ENCODE results near the gene CDC16. TPM values are rescaled to one million over a fixed set of nuclear protein-coding genes. Genes with fewer than 3 reads are reported as not detected.

The CDC16 gene
- total RNA-seq, 1 donor from 2014 or later = 32.0 TPM

GRCh38 chr13:114284680-114285079, 50.0 kb downstream of the CDC16 start:
- intact Hi-C loops (cut with DNase I) = no loop called here
- DNase-seq (ENCODE audit: low spot score) = no peak

GRCh38 chr13:114285166-114285808, 50.6 kb downstream of the CDC16 start:
- DNase-seq (ENCODE audit: low spot score) = no peak
- intact Hi-C loops (cut with DNase I) = no loop called here

GRCh38 chr13:114286808-114287207, 52.1 kb downstream of the CDC16 start:
- intact Hi-C loops (cut with DNase I) = no loop called here
- no peak for DNase-seq (ENCODE audit: low spot score)

GRCh38 chr13:114288157-114288591, 53.5 kb downstream of the CDC16 start:
- DNase-seq (ENCODE audit: low spot score) = no peak

GRCh38 chr13:114296448-114296847, 61.8 kb downstream of the CDC16 start:
- intact Hi-C loops (cut with DNase I) = no loop called here
- DNase-seq (ENCODE audit: low spot score) = no peak

More at GRCh38 chr13:114288157-114288591, 53.5 kb downstream of the CDC16 start:
- intact Hi-C loops (cut with DNase I) = no loop called here

GRCh38 chr13:114296902-114297301, 62.2 kb downstream of the CDC16 start:
- no peak for DNase-seq (ENCODE audit: low spot score)
- intact Hi-C loops (cut with DNase I) = no loop called here

GRCh38 chr13:114298866-114299265, 64.2 kb downstream of the CDC16 start:
- intact Hi-C loops (cut with DNase I) = no loop called here
- no peak for DNase-seq (ENCODE audit: low spot score)

- no peak for DNase-seq (ENCODE audit: low spot score)
- intact Hi-C loops (cut with DNase I) = no loop called here
These were observed 65.1 kb downstream of the CDC16 start for GRCh38 chr13:114299604-114300305.

- intact Hi-C loops (cut with DNase I) = no loop called here
- no peak for DNase-seq (ENCODE audit: low spot score)
These were observed 69.1 kb downstream of the CDC16 start for GRCh38 chr13:114303700-114304327.

- DNase-seq (ENCODE audit: low spot score) = no peak
- intact Hi-C loops (cut with DNase I) = no loop called here
These were observed 69.8 kb downstream of the CDC16 start for GRCh38 chr13:114304346-114305034.

- intact Hi-C loops (cut with DNase I) = no loop called here
- DNase-seq (ENCODE audit: low spot score) = no peak
These were observed 74.4 kb downstream of the CDC16 start for GRCh38 chr13:114309086-114309485.

- intact Hi-C loops (cut with DNase I) = no loop called here
- DNase-seq (ENCODE audit: low spot score) = no peak
These were observed 75.2 kb downstream of the CDC16 start for GRCh38 chr13:114309806-114310410.

GRCh38 chr13:114310956-114311355, 76.3 kb downstream of the CDC16 start:
- intact Hi-C loops (cut with DNase I) = no loop called here
- no peak for DNase-seq (ENCODE audit: low spot score)

GRCh38 chr13:114311387-114311786, 76.7 kb downstream of the CDC16 start:
- no peak for DNase-seq (ENCODE audit: low spot score)
- intact Hi-C loops (cut with DNase I) = no loop called here

GRCh38 chr13:114311908-114312307, 77.2 kb downstream of the CDC16 start:
- DNase-seq (ENCODE audit: low spot score) = no peak
- intact Hi-C loops (cut with DNase I) = no loop called here

- DNase-seq (ENCODE audit: low spot score) = no peak
- intact Hi-C loops (cut with DNase I) = no loop called here
These were observed 78.6 kb downstream of the CDC16 start for GRCh38 chr13:114313061-114313860.

GRCh38 chr13:114314074-114314912, 79.6 kb downstream of the CDC16 start, which contains the start of gene CHAMP1:
Gene CHAMP1, plus strand, starts transcription at chr13:114314503. Its CDS starts 9,340 bp downstream, at chr13:114323843.
- peak; percentile 97 for DNase-seq (ENCODE audit: low spot score)
- intact Hi-C loops (cut with DNase I) = loop anchor here (2.0 kb wide), 1 partner anchor 31 kb away; no protein-coding TSS in a partner anchor

Data from cardiac septum (tissue), 1 donor.